Measurements from ENCODE around the gene SFXN2.

SFXN2 gene

GRCh38 chr10:102674566-102674965, 39.9 kb upstream of the SFXN2 start:
- no peak overlapping the region for H3K27ac ChIP-seq (ENCODE audit: low read depth, low read length)
- no peaks in the 10 kb centered on the region for H3K36me3 ChIP-seq (ENCODE audit: control insufficient read depth, insufficient read depth, low read length)
- H3K9ac ChIP-seq (ENCODE audit: low read length) = no peak overlapping the region
- H3K4me3 ChIP-seq (ENCODE audit: low read depth, low read length) = peak overlapping the region; percentile 28; the same call in 1 of the 2 replicates
- no peaks in the 10 kb centered on the region for H3K9me3 ChIP-seq (ENCODE audit: control insufficient read depth, insufficient read depth, low read depth, low read length)
- peaks cover 79% of the 10 kb centered on the region for H3K4me1 ChIP-seq (ENCODE audit: control insufficient read depth, insufficient read depth, low read length)
- H3K27me3 ChIP-seq (ENCODE audit: control insufficient read depth, insufficient read depth, low read length) = no peaks in the 10 kb centered on the region

GRCh38 chr10:102675011-102675665, 39.3 kb upstream of the SFXN2 start:
- peak overlapping the region; percentile 39; the same call in 1 of the 2 replicates for H3K27ac ChIP-seq (ENCODE audit: low read depth, low read length)
- H3K4me3 ChIP-seq (ENCODE audit: low read depth, low read length) = no peak overlapping the region
- no peaks in the 10 kb centered on the region for H3K9me3 ChIP-seq (ENCODE audit: control insufficient read depth, insufficient read depth, low read depth, low read length)
- peaks cover 73% of the 10 kb centered on the region for H3K4me1 ChIP-seq (ENCODE audit: control insufficient read depth, insufficient read depth, low read length)
- no peaks in the 10 kb centered on the region for H3K36me3 ChIP-seq (ENCODE audit: control insufficient read depth, insufficient read depth, low read length)
- H3K9ac ChIP-seq (ENCODE audit: low read length) = peak overlapping the region; percentile 17
- no peaks in the 10 kb centered on the region for H3K27me3 ChIP-seq (ENCODE audit: control insufficient read depth, insufficient read depth, low read length)

- peak overlapping the region; percentile 17 for H3K9ac ChIP-seq (ENCODE audit: low read length)
- H3K4me3 ChIP-seq (ENCODE audit: low read depth, low read length) = no peak overlapping the region
- peaks cover 66% of the 10 kb centered on the region for H3K4me1 ChIP-seq (ENCODE audit: control insufficient read depth, insufficient read depth, low read length)
- H3K9me3 ChIP-seq (ENCODE audit: control insufficient read depth, insufficient read depth, low read depth, low read length) = no peaks in the 10 kb centered on the region
- 0 out of 2 replicates have a peak overlapping the region, but pooled peaks have one; percentile 39 for H3K27ac ChIP-seq (ENCODE audit: low read depth, low read length)
- H3K36me3 ChIP-seq (ENCODE audit: control insufficient read depth, insufficient read depth, low read length) = 0 out of 2 replicates have a peak, but pooled peaks cover 4% of the 10 kb centered on the region
- no peaks in the 10 kb centered on the region for H3K27me3 ChIP-seq (ENCODE audit: control insufficient read depth, insufficient read depth, low read length)
Observed at GRCh38 chr10:102675666-102676533, 38.5 kb upstream of the SFXN2 start.

- no peak overlapping the region for H3K4me3 ChIP-seq (ENCODE audit: low read depth, low read length)
- H3K9ac ChIP-seq (ENCODE audit: low read length) = no peak overlapping the region
- peaks cover 8% of the 10 kb centered on the region; the same call in 1 of the 2 replicates for H3K36me3 ChIP-seq (ENCODE audit: control insufficient read depth, insufficient read depth, low read length)
- H3K9me3 ChIP-seq (ENCODE audit: control insufficient read depth, insufficient read depth, low read depth, low read length) = no peaks in the 10 kb centered on the region
- H3K27me3 ChIP-seq (ENCODE audit: control insufficient read depth, insufficient read depth, low read length) = no peaks in the 10 kb centered on the region
- H3K27ac ChIP-seq (ENCODE audit: low read depth, low read length) = no peak overlapping the region
- peaks cover 62% of the 10 kb centered on the region for H3K4me1 ChIP-seq (ENCODE audit: control insufficient read depth, insufficient read depth, low read length)
Observed at GRCh38 chr10:102676534-102677315, 37.7 kb upstream of the SFXN2 start.

DNA sequence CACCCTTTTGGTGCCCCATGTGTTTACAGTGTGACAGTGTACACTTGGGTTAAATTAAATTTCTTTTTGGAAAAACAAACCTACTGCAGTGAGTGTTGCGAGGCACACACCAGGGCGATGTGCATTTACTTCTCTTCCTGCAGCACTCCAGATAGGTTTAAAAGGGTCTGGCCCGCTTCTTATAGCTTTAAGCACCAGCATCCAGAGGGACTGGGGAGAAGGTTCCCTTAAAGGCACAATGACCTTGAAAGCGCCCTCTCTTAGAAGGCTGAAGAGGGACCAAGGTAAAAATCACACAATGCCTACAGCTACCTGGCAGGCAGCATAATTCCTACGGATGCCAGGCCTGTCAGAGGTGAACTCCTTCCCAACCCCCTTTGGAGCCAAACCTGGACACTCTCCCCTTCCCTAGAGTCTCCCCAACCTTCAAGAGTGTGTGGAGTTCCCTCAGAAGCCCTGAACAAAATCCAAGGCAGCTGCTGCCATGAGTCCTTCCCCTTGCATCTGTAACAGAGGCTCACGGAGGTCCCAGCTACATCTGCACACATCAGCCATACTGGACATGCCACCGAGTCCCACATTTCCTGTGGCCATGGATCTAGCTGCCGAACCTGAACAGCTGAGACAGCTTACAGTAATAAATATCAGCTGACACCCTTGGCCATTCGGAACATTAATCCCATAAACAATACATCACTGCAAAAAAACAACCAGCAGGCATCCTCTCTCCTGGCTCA, 36.9 kb upstream of the SFXN2 start:
- H3K9ac ChIP-seq (ENCODE audit: low read length) = no peak overlapping the region
- no peak overlapping the region for H3K4me3 ChIP-seq (ENCODE audit: low read depth, low read length)
- peaks cover 13% of the 10 kb centered on the region; the same call in 1 of the 2 replicates for H3K36me3 ChIP-seq (ENCODE audit: control insufficient read depth, insufficient read depth, low read length)
- H3K9me3 ChIP-seq (ENCODE audit: control insufficient read depth, insufficient read depth, low read depth, low read length) = no peaks in the 10 kb centered on the region
- H3K27me3 ChIP-seq (ENCODE audit: control insufficient read depth, insufficient read depth, low read length) = no peaks in the 10 kb centered on the region
- H3K4me1 ChIP-seq (ENCODE audit: control insufficient read depth, insufficient read depth, low read length) = peaks cover 62% of the 10 kb centered on the region
- no peak overlapping the region for H3K27ac ChIP-seq (ENCODE audit: low read depth, low read length)

- Histone ChIP-seq H3K9me3 (ENCODE audit: control insufficient read depth, insufficient read depth, low read depth, low read length) (no peaks in the 10 kb centered on the region), H3K4me3 (ENCODE audit: low read depth, low read length) (no peak overlapping the region), H3K27ac (ENCODE audit: low read depth, low read length) (no peak overlapping the region), H3K4me1 (ENCODE audit: control insufficient read depth, insufficient read depth, low read length) (peaks cover 62% of the 10 kb centered on the region), H3K36me3 (ENCODE audit: control insufficient read depth, insufficient read depth, low read length) (peaks cover 13% of the 10 kb centered on the region; the same call in 1 of the 2 replicates), H3K27me3 (ENCODE audit: control insufficient read depth, insufficient read depth, low read length) (no peaks in the 10 kb centered on the region), H3K9ac (ENCODE audit: low read length) (no peak overlapping the region)
Observed at GRCh38 chr10:102678068-102678400, 36.4 kb upstream of the SFXN2 start.

- H3K9me3 ChIP-seq (ENCODE audit: control insufficient read depth, insufficient read depth, low read depth, low read length) = no peaks in the 10 kb centered on the region
- H3K36me3 ChIP-seq (ENCODE audit: control insufficient read depth, insufficient read depth, low read length) = peaks cover 13% of the 10 kb centered on the region; the same call in 1 of the 2 replicates
- H3K27me3 ChIP-seq (ENCODE audit: control insufficient read depth, insufficient read depth, low read length) = no peaks in the 10 kb centered on the region
- peak overlapping the region; percentile 31 for H3K4me3 ChIP-seq (ENCODE audit: low read depth, low read length)
- H3K9ac ChIP-seq (ENCODE audit: low read length) = no peak overlapping the region
- peaks cover 54% of the 10 kb centered on the region for H3K4me1 ChIP-seq (ENCODE audit: control insufficient read depth, insufficient read depth, low read length)
- H3K27ac ChIP-seq (ENCODE audit: low read depth, low read length) = no peak overlapping the region
Observed at GRCh38 chr10:102678842-102679289, 35.6 kb upstream of the SFXN2 start.

GRCh38 chr10:102679596-102679995, 34.8 kb upstream of the SFXN2 start:
- Histone ChIP-seq H3K9me3 (ENCODE audit: control insufficient read depth, insufficient read depth, low read depth, low read length) (no peaks in the 10 kb centered on the region), H3K4me1 (ENCODE audit: control insufficient read depth, insufficient read depth, low read length) (peaks cover 47% of the 10 kb centered on the region), H3K9ac (ENCODE audit: low read length) (no peak overlapping the region), H3K4me3 (ENCODE audit: low read depth, low read length) (no peak overlapping the region), H3K36me3 (ENCODE audit: control insufficient read depth, insufficient read depth, low read length) (peaks cover 13% of the 10 kb centered on the region; the same call in 1 of the 2 replicates), H3K27me3 (ENCODE audit: control insufficient read depth, insufficient read depth, low read length) (no peaks in the 10 kb centered on the region), H3K27ac (ENCODE audit: low read depth, low read length) (no peak overlapping the region)

DNA sequence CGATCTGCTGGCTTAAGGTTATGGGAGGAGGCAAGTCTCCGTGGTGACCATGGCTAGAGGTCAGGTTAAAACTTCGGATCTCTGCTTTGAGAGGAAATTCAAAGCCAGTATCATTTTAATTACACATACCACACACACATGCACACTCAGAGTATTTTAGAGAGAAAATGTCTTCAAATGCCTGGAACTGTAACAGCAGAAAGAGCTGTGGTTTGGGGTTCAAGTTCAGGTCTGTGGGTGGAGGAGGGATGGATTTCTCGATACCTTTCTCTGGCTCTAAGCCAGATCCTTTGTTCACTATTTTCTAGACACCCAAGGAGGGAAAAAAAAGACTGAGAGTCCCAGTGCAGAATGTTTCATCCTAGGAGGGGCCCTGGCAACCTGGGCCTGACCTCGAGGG, 32.7 kb upstream of the SFXN2 start:
- Histone ChIP-seq H3K27me3 (ENCODE audit: control insufficient read depth, insufficient read depth, low read length) (no peaks in the 10 kb centered on the region), H3K9me3 (ENCODE audit: control insufficient read depth, insufficient read depth, low read depth, low read length) (no peaks in the 10 kb centered on the region), H3K9ac (ENCODE audit: low read length) (no peak overlapping the region), H3K4me3 (ENCODE audit: low read depth, low read length) (no peak overlapping the region), H3K36me3 (ENCODE audit: control insufficient read depth, insufficient read depth, low read length) (peaks cover 20% of the 10 kb centered on the region), H3K4me1 (ENCODE audit: control insufficient read depth, insufficient read depth, low read length) (peaks cover 26% of the 10 kb centered on the region), H3K27ac (ENCODE audit: low read depth, low read length) (no peak overlapping the region)

GRCh38 chr10:102682416-102682815, 32.0 kb upstream of the SFXN2 start:
- H3K9ac ChIP-seq (ENCODE audit: low read length) = no peak overlapping the region
- H3K36me3 ChIP-seq (ENCODE audit: control insufficient read depth, insufficient read depth, low read length) = peaks cover 20% of the 10 kb centered on the region
- no peaks in the 10 kb centered on the region for H3K9me3 ChIP-seq (ENCODE audit: control insufficient read depth, insufficient read depth, low read depth, low read length)
- no peaks in the 10 kb centered on the region for H3K27me3 ChIP-seq (ENCODE audit: control insufficient read depth, insufficient read depth, low read length)
- peaks cover 19% of the 10 kb centered on the region for H3K4me1 ChIP-seq (ENCODE audit: control insufficient read depth, insufficient read depth, low read length)
- no peak overlapping the region for H3K4me3 ChIP-seq (ENCODE audit: low read depth, low read length)
- no peak overlapping the region for H3K27ac ChIP-seq (ENCODE audit: low read depth, low read length)

All from HUES6 (cell line).